Epithelial cell of esophagus (primary cell): ENCODE measurements around the gene ANKRD6.
"Not testable (repeated sequence)": the region's sequence is repeated elsewhere in the genome, so short reads cannot be mapped to it uniquely, and the experiment has no call there.

Experiments used
- DNase-seq: peaks from one replicate; pipeline ENCODE4 v3.0.0; 2010; ENCODE audit warnings: low read depth
- H3K4me3 ChIP-seq: 2 replicates; pipeline ENCODE4 v1.5.1; 2011; ENCODE audit warnings: mild to moderate bottlenecking, low read length, control low read depth
- CTCF ChIP-seq: IDR thresholded peaks from 2 replicates; pipeline ENCODE4 v1.5.1; 2011; ENCODE audit warnings: low read depth, mild to moderate bottlenecking, low read length, control low read depth, inconsistent platforms; ENCODE audit not compliant: insufficient read depth; ENCODE audit errors: missing control alignments

Gene ANKRD6

DNA sequence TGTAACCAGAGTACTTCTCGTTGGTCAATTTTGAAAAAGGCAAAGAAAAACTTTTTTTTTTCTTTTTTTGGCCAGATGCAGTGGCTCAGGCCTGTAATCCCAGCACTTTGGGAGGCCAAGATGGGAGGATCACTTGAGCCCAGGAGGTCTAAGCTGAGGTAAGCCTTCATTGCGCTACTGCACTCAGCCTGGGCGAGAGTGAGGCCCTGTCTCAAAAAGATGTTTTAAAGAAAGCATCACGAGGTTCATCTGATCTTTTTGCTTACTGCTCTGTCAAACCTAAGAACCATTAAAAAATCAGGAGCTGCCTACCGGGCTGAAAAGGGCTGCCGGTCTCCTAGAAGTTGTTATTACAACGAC, 205.0 kb downstream of the ANKRD6 start:
- H3K4me3 ChIP-seq: peak overlapping the region; percentile 89
- DNase-seq: no peak
- no peak for TF ChIP-seq CTCF

DNA sequence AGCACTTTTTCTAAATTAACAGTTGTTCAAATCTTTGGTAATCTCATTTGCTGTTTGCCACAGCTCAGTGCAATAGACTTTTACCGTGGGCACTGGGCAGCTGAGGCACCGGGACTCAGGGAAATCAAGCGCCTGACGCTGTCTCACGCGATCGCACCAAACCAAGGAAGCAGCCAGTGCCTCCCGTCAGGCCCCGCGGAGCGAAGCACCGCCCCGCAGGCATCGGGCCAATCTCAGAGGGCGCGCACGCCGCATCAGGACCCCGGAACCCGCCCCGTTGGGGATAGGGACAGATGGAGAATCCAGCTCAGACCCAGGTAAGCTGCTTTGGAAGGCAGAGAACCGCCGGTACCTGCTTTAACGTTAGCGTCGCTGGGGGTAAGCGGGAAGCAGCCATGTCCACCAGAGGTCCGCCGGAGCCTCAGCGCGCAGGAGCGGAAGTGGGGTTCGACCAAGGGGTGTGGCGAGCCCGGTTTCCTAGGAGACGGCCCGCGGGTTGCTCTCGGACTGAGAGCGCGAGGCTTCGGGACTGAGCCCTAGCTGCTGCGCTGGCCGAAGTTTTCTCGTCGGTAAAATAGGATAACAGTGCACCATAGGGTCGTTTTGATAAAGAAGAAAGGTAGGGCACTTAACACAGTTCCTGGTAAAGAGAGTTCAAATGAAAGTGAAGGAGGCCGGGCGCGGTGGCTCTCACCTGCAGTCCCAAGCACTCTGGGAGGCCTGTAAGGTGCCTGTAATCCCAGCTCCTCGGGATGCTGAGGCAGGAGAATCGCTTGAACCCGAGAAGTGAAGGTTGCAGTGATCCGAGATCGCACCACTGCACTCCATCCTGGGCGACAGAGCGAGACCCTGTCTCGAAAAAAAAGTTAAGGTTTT, 205.6 kb downstream of the ANKRD6 start, which contains the start of gene LYRM2:
Gene LYRM2, minus strand, starts transcription at position 428 of the 876 bp plus-strand sequence. Its CDS starts 31 bp downstream, at position 397.
- TF ChIP-seq CTCF: peak; percentile 10
- DNase-seq: peak; percentile 94
- peak within 1 kb of the TSS; percentile 89 for H3K4me3 ChIP-seq

GRCh38 chr6:89640804-89641203, 207.9 kb downstream of the ANKRD6 start:
- peak; percentile 81 for DNase-seq
- H3K4me3 ChIP-seq: no peak overlapping the region
- no peak for TF ChIP-seq CTCF

DNA sequence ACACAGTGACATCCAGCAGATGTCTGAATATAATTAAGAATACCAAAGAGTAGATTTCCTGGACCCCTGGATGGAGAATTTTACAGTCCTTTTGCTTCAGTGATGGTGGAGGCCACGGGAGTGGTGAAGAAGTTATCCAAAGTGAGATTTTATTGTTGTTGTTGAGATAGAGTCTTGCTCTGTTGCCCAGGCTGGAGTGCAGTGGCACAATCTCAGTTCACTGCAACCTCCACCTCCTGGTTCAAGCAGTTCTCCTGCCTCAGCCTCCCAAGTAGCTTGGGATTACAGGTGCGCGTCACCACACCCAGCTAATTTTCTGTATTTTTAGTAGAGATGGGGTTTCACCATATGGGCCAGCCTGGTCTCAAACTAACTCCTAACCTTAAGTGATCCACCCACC, 208.6 kb downstream of the ANKRD6 start:
- not testable (repeated sequence) for H3K4me3 ChIP-seq, DNase-seq

DNA sequence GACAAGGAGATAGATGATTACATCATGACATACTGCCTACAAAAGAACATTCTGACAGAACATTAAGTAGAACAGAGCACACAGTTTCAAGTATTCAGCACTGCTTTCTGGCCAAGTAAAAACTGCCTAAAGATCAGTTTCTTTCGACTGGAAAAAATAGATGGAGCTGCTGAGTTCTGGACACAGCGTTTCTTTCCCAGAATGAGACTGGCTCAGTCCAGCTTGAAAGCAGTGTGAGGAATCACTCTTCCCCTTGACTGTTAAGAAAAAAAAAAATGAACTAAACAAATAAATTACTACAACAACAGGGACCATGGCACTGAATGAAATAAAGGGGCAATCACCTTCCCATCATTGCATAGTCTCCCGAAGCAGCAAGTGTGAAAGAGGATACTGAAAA, 210.0 kb downstream of the ANKRD6 start:
- no peak for DNase-seq
- no peak overlapping the region for H3K4me3 ChIP-seq
- no peak for TF ChIP-seq CTCF

DNA sequence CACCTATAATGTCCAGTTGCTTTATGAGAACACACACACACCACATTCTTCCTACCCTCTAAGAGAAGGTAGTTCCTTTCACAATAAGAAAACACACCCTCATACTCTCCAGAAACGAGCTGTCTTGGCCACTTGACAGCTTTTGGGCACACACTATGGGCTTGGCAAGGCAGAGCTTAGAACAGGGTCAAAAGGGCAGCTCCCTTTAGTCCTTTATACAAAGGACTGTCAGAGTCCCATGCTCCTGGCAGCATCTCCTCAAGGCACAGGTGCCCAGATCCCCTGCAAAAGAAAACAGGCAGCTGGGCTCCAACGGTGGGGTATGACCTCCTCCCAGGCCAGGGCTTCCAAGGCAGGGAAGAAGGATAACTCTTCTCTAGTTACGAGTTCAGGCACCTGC, 210.5 kb downstream of the ANKRD6 start:
- no peak overlapping the region for H3K4me3 ChIP-seq
- DNase-seq: no peak
- no peak for TF ChIP-seq CTCF

GRCh38 chr6:89644864-89645263, 211.9 kb downstream of the ANKRD6 start:
- no peak for TF ChIP-seq CTCF
- H3K4me3 ChIP-seq: no peak overlapping the region
- DNase-seq: peak; percentile 51
